HL-60 (cell line): ENCODE data around the gene XRRA1.

Experiments used
- DNase-seq, 2 experiments: peaks; one replicate each; pipeline ENCODE4 v3.0.0-alpha.2; 2010 to 2020; ENCODE audit warnings: low read depth in 1 of 2, low spot score in 1 of 2
- H3K27ac ChIP-seq: fragments of 250-450 bp; sonication (Bioruptor Pico); replicated peaks from 2 replicates; pipeline ENCODE4 v1.5.1; 2020; ENCODE audit warnings: mild to moderate bottlenecking, moderate library complexity
- H3K27me3 ChIP-seq: fragments of 250-450 bp; sonication (Bioruptor Pico); 2 replicates; pipeline ENCODE4 v1.5.1; 2021; ENCODE audit warnings: mild to moderate bottlenecking, moderate library complexity; ENCODE audit not compliant: insufficient read depth, poor library complexity, severe bottlenecking
- H3K4me3 ChIP-seq: replicated peaks from 2 replicates; pipeline ENCODE4 v1.5.1; 2011; ENCODE audit warnings: mild to moderate bottlenecking, control low read depth, low read length; ENCODE audit not compliant: insufficient read depth
- GABPA ChIP-seq: IDR thresholded peaks from 2 replicates; pipeline ENCODE4 v1.6.1; 2012; ENCODE audit warnings: low read depth
- POLR2AphosphoS5 ChIP-seq: IDR thresholded peaks from 2 replicates; pipeline ENCODE4 v1.6.1; 2012; ENCODE audit warnings: low read depth
- SPI1 ChIP-seq: IDR thresholded peaks from 2 replicates; pipeline ENCODE4 v1.6.1; 2012; ENCODE audit warnings: low read depth, mild to moderate bottlenecking, borderline replicate concordance
- TF ChIP-seq, protein P1 (sequence below): IDR thresholded peaks from one replicate; pipeline ENCODE4 v1.5.1; 2011; ENCODE audit warnings: low read length, control low read depth, inconsistent platforms; ENCODE audit not compliant: insufficient read depth
- TF ChIP-seq, protein P2 (sequence below): IDR thresholded peaks from 2 replicates; pipeline ENCODE4 v1.6.1; 2012; ENCODE audit warnings: low read depth; ENCODE audit not compliant: insufficient replicate concordance

Gene XRRA1

DNA sequence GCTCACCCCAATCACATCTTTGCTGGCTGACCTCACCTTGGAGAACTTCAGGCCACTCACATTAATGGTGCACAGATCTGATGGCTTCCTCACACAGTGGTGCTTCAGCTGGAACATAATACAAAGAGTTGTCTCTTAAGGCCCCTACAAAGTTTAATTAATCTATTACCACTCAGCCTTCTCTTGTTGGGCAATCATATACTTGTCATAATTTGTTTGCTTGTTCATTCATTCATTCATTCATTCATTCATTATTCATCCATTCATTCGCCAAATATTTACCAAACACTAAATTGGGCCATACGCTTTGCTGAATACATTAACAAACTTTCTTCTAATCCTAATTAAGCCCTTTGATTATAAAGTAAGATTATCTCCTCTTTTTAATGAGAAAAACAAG lies 15.1 kb downstream of the XRRA1 start:
- no peak for DNase-seq
- H3K27me3 ChIP-seq, result no peaks in the 10 kb centered on the region
- no peak overlapping the region for H3K4me3 ChIP-seq
- TF ChIP-seq, protein P1, sequence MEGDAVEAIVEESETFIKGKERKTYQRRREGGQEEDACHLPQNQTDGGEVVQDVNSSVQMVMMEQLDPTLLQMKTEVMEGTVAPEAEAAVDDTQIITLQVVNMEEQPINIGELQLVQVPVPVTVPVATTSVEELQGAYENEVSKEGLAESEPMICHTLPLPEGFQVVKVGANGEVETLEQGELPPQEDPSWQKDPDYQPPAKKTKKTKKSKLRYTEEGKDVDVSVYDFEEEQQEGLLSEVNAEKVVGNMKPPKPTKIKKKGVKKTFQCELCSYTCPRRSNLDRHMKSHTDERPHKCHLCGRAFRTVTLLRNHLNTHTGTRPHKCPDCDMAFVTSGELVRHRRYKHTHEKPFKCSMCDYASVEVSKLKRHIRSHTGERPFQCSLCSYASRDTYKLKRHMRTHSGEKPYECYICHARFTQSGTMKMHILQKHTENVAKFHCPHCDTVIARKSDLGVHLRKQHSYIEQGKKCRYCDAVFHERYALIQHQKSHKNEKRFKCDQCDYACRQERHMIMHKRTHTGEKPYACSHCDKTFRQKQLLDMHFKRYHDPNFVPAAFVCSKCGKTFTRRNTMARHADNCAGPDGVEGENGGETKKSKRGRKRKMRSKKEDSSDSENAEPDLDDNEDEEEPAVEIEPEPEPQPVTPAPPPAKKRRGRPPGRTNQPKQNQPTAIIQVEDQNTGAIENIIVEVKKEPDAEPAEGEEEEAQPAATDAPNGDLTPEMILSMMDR, result no peak
- TF ChIP-seq, protein P2, sequence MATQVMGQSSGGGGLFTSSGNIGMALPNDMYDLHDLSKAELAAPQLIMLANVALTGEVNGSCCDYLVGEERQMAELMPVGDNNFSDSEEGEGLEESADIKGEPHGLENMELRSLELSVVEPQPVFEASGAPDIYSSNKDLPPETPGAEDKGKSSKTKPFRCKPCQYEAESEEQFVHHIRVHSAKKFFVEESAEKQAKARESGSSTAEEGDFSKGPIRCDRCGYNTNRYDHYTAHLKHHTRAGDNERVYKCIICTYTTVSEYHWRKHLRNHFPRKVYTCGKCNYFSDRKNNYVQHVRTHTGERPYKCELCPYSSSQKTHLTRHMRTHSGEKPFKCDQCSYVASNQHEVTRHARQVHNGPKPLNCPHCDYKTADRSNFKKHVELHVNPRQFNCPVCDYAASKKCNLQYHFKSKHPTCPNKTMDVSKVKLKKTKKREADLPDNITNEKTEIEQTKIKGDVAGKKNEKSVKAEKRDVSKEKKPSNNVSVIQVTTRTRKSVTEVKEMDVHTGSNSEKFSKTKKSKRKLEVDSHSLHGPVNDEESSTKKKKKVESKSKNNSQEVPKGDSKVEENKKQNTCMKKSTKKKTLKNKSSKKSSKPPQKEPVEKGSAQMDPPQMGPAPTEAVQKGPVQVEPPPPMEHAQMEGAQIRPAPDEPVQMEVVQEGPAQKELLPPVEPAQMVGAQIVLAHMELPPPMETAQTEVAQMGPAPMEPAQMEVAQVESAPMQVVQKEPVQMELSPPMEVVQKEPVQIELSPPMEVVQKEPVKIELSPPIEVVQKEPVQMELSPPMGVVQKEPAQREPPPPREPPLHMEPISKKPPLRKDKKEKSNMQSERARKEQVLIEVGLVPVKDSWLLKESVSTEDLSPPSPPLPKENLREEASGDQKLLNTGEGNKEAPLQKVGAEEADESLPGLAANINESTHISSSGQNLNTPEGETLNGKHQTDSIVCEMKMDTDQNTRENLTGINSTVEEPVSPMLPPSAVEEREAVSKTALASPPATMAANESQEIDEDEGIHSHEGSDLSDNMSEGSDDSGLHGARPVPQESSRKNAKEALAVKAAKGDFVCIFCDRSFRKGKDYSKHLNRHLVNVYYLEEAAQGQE, result no peak
- TF ChIP-seq SPI1 (no peak), GABPA (no peak), POLR2AphosphoS5 (no peak)
- no peak overlapping the region for H3K27ac ChIP-seq

DNA sequence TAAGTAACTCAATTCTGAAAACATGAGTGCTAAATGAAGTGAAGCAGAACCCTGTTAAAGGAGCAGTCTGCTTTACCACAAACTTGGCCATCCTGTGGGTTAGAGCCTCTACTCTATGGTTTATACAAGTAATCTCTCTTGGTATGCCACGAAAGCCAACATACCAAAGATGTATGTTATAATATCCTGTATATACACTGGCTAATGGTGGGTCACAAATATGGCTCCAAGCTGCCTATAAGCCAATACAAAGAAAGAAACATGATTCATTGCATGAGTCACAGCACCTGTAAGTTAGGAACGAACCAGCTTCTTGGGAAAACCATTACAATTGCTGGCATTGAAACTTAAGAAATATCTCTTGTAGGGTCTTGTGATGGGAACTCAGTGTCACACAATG lies 16.1 kb downstream of the XRRA1 start:
- DNase-seq, result no peak
- no peak for TF ChIP-seq GABPA
- TF ChIP-seq POLR2AphosphoS5, result no peak
- TF ChIP-seq, protein P2, result no peak
- TF ChIP-seq SPI1, result no peak
- TF ChIP-seq, protein P1, result no peak
- Histone ChIP-seq H3K4me3 (no peak overlapping the region), H3K27ac (no peak overlapping the region), H3K27me3 (no peaks in the 10 kb centered on the region)

DNA sequence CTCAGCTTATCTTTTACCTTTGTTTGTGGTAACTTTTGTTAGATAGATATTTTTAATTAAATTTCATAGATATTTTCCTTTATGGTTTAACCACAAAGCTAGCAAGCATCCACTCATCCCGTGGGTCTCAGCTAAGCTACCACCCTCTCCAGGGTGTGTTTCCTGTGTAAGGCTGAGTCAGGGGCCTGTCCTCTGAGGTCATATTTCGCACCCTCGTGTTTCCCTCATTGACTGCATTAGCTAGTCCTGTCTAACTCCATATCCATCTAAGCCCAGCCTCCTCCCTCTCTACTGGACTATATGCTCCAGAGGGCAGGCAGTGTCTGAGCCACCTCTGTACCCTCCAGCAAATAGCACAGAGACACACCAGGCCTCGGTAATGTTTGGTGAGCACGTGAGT lies 16.7 kb downstream of the XRRA1 start:
- H3K27me3 ChIP-seq, result no peaks in the 10 kb centered on the region
- H3K27ac ChIP-seq, result no peak overlapping the region
- DNase-seq, result no peak
- H3K4me3 ChIP-seq, result no peak overlapping the region
- TF ChIP-seq, protein P1, result no peak
- TF ChIP-seq, protein P2, result no peak
- TF ChIP-seq GABPA (no peak), POLR2AphosphoS5 (no peak), SPI1 (no peak)
